HepG2 (cell line): ENCODE results near the gene C1orf216.

Source experiments
- HHEX ChIP-seq: IDR thresholded peaks from 2 replicates; pipeline ENCODE4 v1.6.1; 2016; ENCODE audit warnings: control low read depth
- KDM5A ChIP-seq: fragments of 200-600 bp; sonication (generic); IDR thresholded peaks from 2 replicates; pipeline ENCODE4 v1.7.0; 2018; ENCODE audit warnings: antibody characterized with exemption, mild to moderate bottlenecking, low read length, borderline replicate concordance
- SMC3 ChIP-seq: IDR thresholded peaks from 2 replicates; pipeline ENCODE4 v1.6.1; 2011; ENCODE audit warnings: low read length, improper control_type of control experiment
- TCF12 ChIP-seq, 2 experiments: fragments of 450-650 bp in 1 of 2; sonication (generic) in 1 of 2; formaldehyde crosslinking in 1 of 2; IDR thresholded peaks; 2 replicates each; pipeline versions ENCODE4 v1.6.1 to v1.8.0; 2017 to 2022; ENCODE audit warnings: antibody characterized with exemption in 1 of 2, mild to moderate bottlenecking in 1 of 2, missing genetic modification reagents in 1 of 2, moderate library complexity in 1 of 2
- YY1 ChIP-seq: IDR thresholded peaks from 2 replicates; pipeline ENCODE4 v1.6.1; 2011; ENCODE audit warnings: low read length, low read depth, moderate library complexity, mild to moderate bottlenecking; ENCODE audit not compliant: insufficient read depth, insufficient replicate concordance
- ZNF124 ChIP-seq: sonication (generic); formaldehyde crosslinking; IDR thresholded peaks from 2 replicates; pipeline ENCODE4 v1.4.0; 2020; ENCODE audit warnings: missing genetic modification reagents
- ZNF317 ChIP-seq: sonication (generic); formaldehyde crosslinking; IDR thresholded peaks from 2 replicates; pipeline ENCODE4 v1.5.0; 2020; ENCODE audit warnings: mild to moderate bottlenecking, missing genetic modification reagents
- ZNF512 ChIP-seq: sonication (generic); formaldehyde crosslinking; IDR thresholded peaks from 2 replicates; pipeline ENCODE4 v1.4.0; 2020; ENCODE audit warnings: mild to moderate bottlenecking, missing genetic modification reagents
- TF ChIP-seq, protein P1 (sequence below): sonication (generic); formaldehyde crosslinking; IDR thresholded peaks from 2 replicates; pipeline ENCODE4 v1.5.1; 2020; ENCODE audit warnings: mild to moderate bottlenecking, missing genetic modification reagents
- TF ChIP-seq, protein P2 (sequence below): sonication (generic); formaldehyde crosslinking; IDR thresholded peaks from 2 replicates; pipeline ENCODE4 v1.5.0; 2020; ENCODE audit warnings: mild to moderate bottlenecking, missing genetic modification reagents, moderate library complexity
- TF ChIP-seq, protein P3 (sequence below): sonication (generic); formaldehyde crosslinking; IDR thresholded peaks from 2 replicates; pipeline ENCODE4 v1.5.1; 2020; ENCODE audit warnings: missing genetic modification reagents, mild to moderate bottlenecking, borderline replicate concordance
- TF ChIP-seq, protein P4 (sequence below): IDR thresholded peaks from 2 replicates; pipeline ENCODE4 v1.6.1; 2016

DNA sequence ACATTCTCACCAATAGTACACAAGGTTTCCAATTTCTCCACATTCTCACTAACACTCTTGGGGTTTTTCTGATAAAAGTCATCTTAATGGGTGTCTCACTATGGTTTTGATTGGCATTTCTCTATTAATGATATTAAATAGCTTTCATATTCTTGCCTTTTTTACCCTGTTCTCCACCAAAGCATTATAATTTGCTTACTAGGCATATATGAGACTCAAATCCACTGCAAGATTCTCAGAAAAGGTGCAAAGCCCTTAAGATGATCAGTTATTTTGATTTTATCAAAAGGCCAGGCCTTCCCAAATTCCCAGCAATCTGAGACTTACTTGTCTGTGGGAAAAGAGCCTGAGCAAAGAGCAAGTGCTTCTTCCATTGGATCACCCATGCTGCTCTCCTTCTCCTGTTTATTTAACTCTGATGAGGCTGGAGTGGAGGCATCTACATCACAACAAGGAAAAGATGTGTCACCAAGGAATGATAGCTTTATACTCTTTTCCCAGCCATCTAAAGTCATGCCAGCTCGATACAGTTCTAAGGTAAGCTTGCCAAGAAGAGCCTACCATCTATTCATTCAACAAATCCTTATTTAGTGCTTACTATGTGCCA is 26.5 kb upstream of the C1orf216 start:
- no peak for TF ChIP-seq SMC3
- TF ChIP-seq, protein P1, sequence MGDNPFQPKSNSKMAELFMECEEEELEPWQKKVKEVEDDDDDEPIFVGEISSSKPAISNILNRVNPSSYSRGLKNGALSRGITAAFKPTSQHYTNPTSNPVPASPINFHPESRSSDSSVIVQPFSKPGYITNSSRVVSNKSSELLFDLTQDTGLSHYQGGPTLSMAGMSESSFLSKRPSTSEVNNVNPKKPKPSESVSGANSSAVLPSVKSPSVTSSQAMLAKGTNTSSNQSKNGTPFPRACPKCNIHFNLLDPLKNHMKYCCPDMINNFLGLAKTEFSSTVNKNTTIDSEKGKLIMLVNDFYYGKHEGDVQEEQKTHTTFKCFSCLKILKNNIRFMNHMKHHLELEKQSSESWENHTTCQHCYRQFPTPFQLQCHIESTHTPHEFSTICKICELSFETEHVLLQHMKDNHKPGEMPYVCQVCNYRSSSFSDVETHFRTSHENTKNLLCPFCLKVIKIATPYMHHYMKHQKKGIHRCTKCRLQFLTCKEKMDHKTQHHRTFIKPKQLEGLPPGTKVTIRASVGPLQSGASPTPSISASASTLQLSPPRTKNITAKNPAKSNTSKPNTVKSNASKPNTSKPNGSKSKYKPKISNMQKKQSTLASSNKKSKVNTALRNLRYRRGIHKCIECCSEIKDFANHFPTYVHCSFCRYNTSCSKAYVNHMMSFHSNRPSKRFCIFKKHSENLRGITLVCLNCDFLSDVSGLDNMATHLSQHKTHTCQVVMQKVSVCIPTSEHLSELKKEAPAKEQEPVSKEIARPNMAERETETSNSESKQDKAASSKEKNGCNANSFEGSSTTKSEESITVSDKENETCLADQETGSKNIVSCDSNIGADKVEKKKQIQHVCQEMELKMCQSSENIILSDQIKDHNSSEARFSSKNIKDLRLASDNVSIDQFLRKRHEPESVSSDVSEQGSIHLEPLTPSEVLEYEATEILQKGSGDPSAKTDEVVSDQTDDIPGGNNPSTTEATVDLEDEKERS: no peak
- TF ChIP-seq, protein P2, sequence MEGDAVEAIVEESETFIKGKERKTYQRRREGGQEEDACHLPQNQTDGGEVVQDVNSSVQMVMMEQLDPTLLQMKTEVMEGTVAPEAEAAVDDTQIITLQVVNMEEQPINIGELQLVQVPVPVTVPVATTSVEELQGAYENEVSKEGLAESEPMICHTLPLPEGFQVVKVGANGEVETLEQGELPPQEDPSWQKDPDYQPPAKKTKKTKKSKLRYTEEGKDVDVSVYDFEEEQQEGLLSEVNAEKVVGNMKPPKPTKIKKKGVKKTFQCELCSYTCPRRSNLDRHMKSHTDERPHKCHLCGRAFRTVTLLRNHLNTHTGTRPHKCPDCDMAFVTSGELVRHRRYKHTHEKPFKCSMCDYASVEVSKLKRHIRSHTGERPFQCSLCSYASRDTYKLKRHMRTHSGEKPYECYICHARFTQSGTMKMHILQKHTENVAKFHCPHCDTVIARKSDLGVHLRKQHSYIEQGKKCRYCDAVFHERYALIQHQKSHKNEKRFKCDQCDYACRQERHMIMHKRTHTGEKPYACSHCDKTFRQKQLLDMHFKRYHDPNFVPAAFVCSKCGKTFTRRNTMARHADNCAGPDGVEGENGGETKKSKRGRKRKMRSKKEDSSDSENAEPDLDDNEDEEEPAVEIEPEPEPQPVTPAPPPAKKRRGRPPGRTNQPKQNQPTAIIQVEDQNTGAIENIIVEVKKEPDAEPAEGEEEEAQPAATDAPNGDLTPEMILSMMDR (CRISPR knock-in tag): no peak
- TF ChIP-seq, protein P3, sequence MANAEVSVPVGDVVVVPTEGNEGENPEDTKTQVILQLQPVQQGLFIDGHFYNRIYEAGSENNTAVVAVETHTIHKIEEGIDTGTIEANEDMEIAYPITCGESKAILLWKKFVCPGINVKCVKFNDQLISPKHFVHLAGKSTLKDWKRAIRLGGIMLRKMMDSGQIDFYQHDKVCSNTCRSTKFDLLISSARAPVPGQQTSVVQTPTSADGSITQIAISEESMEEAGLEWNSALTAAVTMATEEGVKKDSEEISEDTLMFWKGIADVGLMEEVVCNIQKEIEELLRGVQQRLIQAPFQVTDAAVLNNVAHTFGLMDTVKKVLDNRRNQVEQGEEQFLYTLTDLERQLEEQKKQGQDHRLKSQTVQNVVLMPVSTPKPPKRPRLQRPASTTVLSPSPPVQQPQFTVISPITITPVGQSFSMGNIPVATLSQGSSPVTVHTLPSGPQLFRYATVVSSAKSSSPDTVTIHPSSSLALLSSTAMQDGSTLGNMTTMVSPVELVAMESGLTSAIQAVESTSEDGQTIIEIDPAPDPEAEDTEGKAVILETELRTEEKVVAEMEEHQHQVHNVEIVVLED: no peak
- no peak for TF ChIP-seq TCF12 (IDR thresholded peaks at IDR 0.05)
- TF ChIP-seq TCF12 (CRISPR knock-in tag; IDR thresholded peaks at IDR 0.05): no peak
- no peak for TF ChIP-seq HHEX
- no peak for TF ChIP-seq ZNF317
- no peak for TF ChIP-seq KDM5A
- TF ChIP-seq ZNF124 (CRISPR knock-in tag): no peak
- TF ChIP-seq, protein P4, sequence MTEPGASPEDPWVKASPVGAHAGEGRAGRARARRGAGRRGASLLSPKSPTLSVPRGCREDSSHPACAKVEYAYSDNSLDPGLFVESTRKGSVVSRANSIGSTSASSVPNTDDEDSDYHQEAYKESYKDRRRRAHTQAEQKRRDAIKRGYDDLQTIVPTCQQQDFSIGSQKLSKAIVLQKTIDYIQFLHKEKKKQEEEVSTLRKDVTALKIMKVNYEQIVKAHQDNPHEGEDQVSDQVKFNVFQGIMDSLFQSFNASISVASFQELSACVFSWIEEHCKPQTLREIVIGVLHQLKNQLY (CRISPR knock-in tag): no peak
- TF ChIP-seq ZNF512: no peak
- no peak for TF ChIP-seq YY1
